HG02623 (cell line): ENCODE data around the gene DYNC1LI1.

Source experiments
- ATAC-seq: cut with Tn5 transposase; IDR thresholded peaks from one replicate; pipeline ENCODE4 v1.9.1; 2021; ENCODE audit warnings: moderate library complexity; ENCODE audit not compliant: unreplicated experiment

The DYNC1LI1 gene

GRCh38 chr3:32570421-32571191 is at the start of gene DYNC1LI1:
DYNC1LI1 (minus strand) TSS chr3:32570858; CDS start chr3:32570770, 88 bp downstream.
- ATAC-seq: peak; percentile 83

DNA sequence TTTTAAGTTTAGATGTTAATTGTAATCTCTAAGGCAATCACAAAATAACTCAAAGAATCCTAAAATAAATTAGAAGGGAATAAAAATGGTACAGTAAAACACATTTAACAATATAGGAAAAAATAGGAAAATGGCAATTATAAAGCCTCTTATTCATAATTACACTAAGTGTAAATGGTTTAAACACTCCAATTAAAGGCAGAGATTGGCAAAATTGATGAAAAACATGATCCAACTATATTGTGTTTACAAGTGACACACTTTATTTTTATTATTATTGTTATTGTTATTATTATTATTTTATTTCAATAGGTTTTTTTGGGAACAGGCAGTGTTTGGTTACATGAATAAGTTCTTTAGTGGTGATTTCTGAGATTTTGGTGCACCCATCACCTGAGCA is 48.7 kb upstream of the DYNC1LI1 start:
- no peak for ATAC-seq

- no peak for ATAC-seq
Observed at GRCh38 chr3:32616267-32616962, 45.8 kb upstream of the DYNC1LI1 start.

DNA sequence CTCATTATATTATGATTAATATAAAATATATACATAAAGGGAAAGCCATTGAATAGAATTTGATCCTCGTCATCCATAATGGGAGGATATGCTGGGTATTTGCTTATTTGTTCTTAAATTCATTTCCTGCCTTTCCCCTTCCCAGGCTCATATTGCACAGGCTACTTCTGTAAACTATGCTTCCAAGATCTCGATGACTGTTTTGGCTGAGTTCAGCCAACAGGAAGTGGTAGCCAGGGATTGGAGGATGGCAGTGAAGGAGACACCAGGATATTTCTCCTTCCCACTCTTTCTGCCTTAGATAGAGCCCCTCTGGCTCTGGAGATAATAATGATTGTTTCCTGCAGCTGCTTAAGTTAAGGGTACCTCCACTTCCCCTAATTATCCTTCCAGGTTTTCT is 44.3 kb upstream of the DYNC1LI1 start:
- ATAC-seq: no peak

DNA sequence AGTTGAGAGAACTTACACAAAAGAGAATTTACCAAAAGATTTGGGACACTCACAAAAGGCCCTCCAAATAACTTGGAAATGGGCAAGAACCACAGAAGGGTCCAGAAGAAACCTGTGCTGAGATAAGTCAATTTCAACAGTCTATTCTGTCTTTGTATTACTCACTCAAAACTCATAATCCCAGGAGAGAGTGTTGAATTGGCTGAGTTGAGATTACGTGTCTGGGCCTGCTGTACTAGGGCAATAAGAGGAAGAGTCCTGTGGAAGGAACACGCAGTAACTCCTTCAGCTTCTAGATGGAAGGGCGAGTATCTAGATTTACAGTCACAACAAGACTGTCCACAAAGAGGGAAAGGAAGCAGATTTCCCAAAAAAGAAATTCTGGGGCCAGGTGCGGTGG is 42.5 kb upstream of the DYNC1LI1 start:
- ATAC-seq: no peak

DNA sequence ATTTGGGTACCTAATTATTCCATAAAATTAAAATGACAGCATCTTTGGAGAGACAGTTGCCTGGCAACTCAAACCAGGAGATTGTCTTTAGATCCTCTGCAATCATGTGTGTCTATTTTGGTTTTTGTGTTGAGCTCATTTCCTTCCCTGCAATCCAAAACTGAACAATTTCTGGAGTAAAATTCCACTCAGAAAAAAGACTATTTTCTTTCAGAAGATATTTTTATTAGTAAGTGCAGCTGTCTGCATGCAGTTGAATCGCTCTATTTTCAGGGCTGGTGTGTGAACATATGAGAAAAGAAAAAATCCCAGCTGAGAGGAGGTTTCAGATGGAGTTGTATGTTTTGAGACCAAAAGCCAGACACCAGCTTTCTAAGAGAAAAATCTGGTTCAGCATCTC is 41.9 kb upstream of the DYNC1LI1 start:
- no peak for ATAC-seq

- ATAC-seq: no peak
Observed at GRCh38 chr3:32607522-32607921, 36.9 kb upstream of the DYNC1LI1 start.

- no peak for ATAC-seq
Observed at GRCh38 chr3:32606960-32607359, 36.3 kb upstream of the DYNC1LI1 start.

GRCh38 chr3:32606277-32606676 is 35.6 kb upstream of the DYNC1LI1 start:
- ATAC-seq: no peak

GRCh38 chr3:32603064-32603463 is 32.4 kb upstream of the DYNC1LI1 start:
- ATAC-seq: no peak

- ATAC-seq: no peak
Observed at GRCh38 chr3:32602206-32602605, 31.5 kb upstream of the DYNC1LI1 start.

- ATAC-seq: no peak
Observed at GRCh38 chr3:32601722-32602121, 31.1 kb upstream of the DYNC1LI1 start.

DNA sequence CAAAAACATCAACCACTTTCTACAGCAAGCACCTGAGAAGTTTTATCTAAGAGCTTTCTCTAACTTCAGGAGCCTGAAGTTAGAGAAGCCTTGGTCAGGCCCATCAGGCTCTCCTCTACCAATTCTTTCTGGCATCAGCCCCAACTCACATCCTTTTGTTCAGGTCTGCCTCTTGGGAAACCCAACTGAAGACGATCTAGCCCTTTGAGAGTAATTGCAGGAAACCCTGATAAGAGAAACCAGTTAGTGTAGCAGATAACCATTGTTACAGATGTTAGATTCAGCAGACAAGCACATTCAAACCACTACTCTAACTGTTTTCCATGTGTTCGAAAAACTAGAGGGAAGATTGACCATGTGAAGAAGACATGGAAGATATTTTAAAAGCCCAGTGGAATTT is 27.0 kb upstream of the DYNC1LI1 start:
- no peak for ATAC-seq

DNA sequence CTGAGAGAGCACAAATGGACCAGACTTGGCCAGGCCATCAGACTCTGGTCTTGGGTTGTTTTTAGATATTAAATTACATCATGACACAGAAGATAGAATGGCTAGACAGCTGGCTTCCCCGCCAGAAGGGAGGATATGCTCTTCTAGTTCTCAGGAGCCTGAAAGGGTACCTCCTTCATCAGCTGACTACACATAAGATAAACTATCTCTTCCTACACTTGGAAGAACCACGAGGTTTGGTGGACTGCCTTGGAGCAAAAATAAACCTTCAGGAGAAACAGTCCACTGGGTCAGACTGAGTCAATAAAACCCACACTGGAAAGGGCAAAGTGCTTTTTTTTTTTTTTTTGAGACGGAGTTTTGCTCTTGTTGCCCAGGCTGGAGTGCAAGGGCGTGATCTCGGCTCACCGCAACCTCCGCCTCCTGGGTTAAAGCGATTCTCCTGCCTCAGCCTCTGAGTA is 26.3 kb upstream of the DYNC1LI1 start:
- no peak for ATAC-seq

GRCh38 chr3:32596282-32596908 is 25.7 kb upstream of the DYNC1LI1 start:
- ATAC-seq: no peak

- ATAC-seq: no peak
Observed at GRCh38 chr3:32595323-32595722, 24.7 kb upstream of the DYNC1LI1 start.

DNA sequence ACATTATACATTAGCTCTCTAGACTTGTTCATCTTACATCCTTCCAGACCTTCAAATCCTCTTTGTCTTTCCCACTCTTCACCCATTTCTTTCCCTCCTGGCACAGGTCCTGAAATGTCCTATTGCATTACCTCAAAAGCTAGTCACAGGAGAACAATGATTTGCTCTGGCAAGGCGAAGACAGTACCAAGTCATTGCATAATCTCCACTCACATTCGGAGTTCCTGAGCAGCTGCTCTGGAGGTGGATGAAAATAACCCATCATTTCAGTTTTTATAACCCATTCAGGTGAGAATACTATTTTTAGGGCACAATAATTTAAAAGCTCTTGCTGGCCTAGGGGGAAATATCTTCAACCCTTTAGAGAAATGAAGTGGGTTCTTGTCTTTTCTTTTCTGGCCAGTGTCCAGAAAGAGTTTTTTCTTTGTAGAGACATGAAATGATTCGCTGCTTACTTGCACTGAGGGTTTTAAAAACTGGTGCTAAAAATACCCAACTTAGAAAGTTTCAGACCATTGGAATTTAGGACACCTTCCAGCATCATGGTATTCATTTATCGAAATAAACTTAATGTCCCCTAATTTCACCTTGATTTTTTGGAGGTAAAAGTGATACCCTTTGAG is 23.4 kb upstream of the DYNC1LI1 start:
- ATAC-seq: no peak

- no peak for ATAC-seq
Observed at GRCh38 chr3:32592696-32593353, 22.2 kb upstream of the DYNC1LI1 start.

DNA sequence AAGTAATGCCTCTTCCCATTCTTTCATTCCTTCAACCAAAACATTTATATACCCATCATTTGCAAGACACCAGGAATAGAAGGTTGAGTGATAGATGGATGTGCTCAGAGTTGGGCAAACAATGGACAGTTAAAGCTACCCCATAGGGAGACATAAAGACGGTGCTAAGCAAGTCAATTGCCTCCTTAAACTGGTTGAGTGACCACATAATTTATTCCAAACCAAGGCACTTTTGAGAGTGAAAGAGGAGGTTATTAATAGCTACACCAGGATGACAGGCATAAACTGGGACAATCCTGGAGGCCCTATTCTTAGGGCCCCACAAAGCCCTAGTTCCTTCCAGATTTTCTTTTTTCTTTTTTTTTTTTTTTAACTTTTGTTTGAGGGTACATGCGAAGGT is 21.4 kb upstream of the DYNC1LI1 start:
- no peak for ATAC-seq

DNA sequence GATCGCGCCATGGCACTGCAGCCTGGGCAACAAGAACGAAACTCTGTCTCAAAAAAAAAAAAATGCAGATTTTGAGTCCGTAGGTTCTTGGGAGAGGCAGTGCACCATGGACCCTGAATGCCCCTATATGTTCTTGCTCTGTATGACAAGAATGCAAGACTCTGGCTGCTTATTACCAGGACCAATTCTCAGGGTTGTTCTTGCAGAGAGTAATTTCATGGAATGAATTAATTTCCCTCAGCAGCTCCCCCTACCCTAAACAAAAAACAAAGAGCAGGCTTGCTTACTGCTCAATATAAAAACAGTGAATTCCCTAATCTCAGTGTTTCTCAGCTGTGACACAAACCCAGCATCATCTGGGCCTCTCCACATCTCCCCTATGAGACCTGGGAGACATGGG is 20.5 kb upstream of the DYNC1LI1 start:
- ATAC-seq: no peak

- no peak for ATAC-seq
Observed at GRCh38 chr3:32586356-32586755, 15.7 kb upstream of the DYNC1LI1 start.
